Measurements from ENCODE around the gene WWOX.

WWOX gene

DNA sequence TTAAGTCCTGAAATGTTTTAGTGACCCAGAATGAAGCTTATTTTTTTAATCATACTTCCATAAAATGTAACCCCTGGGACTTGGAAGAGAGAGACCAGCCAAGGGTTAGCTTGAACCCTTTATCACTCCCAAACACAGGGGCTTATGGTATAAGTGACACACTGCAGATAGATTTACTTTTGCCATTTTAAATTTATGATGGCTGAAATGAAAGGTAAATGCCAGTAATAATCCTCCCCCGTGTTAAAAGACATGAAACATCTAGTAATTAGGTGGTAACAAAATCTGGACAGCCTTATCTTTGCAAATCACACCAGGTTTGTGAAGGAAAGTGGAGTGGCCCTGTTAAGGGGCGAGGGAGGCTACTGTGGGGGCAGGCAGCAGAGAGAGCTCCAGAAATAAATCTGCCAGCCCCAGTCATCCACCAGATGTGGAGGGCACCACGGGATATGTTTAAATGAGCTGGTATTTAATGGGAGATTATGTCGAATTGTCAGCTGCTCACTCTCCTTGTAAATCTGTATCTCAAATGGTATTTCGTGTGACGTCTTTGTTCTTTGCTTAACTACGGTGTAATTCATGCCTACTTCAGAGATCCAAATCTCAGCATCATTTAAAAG is 326.5 kb downstream of the WWOX start:
- ChIA-PET CTCF (no interaction called here), POLR2A (no interaction called here)
- DNase-seq (ENCODE audit: low read depth, low spot score): no peak
- TF ChIP-seq, protein P1, sequence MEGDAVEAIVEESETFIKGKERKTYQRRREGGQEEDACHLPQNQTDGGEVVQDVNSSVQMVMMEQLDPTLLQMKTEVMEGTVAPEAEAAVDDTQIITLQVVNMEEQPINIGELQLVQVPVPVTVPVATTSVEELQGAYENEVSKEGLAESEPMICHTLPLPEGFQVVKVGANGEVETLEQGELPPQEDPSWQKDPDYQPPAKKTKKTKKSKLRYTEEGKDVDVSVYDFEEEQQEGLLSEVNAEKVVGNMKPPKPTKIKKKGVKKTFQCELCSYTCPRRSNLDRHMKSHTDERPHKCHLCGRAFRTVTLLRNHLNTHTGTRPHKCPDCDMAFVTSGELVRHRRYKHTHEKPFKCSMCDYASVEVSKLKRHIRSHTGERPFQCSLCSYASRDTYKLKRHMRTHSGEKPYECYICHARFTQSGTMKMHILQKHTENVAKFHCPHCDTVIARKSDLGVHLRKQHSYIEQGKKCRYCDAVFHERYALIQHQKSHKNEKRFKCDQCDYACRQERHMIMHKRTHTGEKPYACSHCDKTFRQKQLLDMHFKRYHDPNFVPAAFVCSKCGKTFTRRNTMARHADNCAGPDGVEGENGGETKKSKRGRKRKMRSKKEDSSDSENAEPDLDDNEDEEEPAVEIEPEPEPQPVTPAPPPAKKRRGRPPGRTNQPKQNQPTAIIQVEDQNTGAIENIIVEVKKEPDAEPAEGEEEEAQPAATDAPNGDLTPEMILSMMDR (IDR thresholded peaks at IDR 0.05; ENCODE audit: insufficient read depth, low read length, missing control alignments): no peak
- H3K4me3 ChIP-seq (ENCODE audit: low read depth, low read length): no peak overlapping the region

DNA sequence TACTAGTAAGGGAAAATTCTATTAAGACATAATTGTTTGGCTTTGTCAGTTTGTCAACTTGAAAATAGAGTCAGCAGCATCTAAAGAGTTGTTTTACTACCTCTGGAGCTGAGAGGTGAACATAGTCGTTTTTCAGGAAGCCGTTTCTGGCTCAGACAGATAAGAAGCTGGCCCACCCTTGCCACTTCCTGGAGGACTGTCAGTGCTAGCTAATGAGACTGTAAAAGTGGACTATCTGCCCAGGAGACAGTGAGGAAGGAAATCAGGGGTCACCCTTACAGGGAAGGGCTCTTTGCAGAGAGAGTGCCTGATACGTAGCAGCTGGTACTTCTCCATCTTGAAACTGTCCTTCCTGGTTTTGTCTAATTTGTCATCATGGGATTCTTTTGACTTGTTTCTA is 328.7 kb downstream of the WWOX start:
- TF ChIP-seq, protein P1 (IDR thresholded peaks at IDR 0.05; ENCODE audit: insufficient read depth, low read length, missing control alignments): no peak
- ChIA-PET CTCF (no interaction called here), POLR2A (no interaction called here)
- no peak overlapping the region for H3K4me3 ChIP-seq (ENCODE audit: low read depth, low read length)
- DNase-seq (ENCODE audit: low read depth, low spot score): no peak

- H3K4me3 ChIP-seq (ENCODE audit: low read depth, low read length): no peak overlapping the region
- DNase-seq (ENCODE audit: low read depth, low spot score): no peak
- TF ChIP-seq, protein P1 (IDR thresholded peaks at IDR 0.05; ENCODE audit: insufficient read depth, low read length, missing control alignments): no peak
- ChIA-PET CTCF (no interaction called here), POLR2A (no interaction called here)
These were observed 330.8 kb downstream of the WWOX start for GRCh38 chr16:78430281-78430680.

- ChIA-PET CTCF (no interaction called here), POLR2A (no interaction called here)
- TF ChIP-seq, protein P1 (IDR thresholded peaks at IDR 0.05; ENCODE audit: insufficient read depth, low read length, missing control alignments): no peak
- no peak overlapping the region for H3K4me3 ChIP-seq (ENCODE audit: low read depth, low read length)
- DNase-seq (ENCODE audit: low read depth, low spot score): no peak
These were observed 331.7 kb downstream of the WWOX start for GRCh38 chr16:78431004-78431670.

GRCh38 chr16:78431701-78432100 is 332.2 kb downstream of the WWOX start:
- TF ChIP-seq, protein P1 (IDR thresholded peaks at IDR 0.05; ENCODE audit: insufficient read depth, low read length, missing control alignments): no peak
- no peak overlapping the region for H3K4me3 ChIP-seq (ENCODE audit: low read depth, low read length)
- POLR2A ChIA-PET: no interaction called here
- no peak for DNase-seq (ENCODE audit: low read depth, low spot score)
- CTCF ChIA-PET: no interaction called here

DNA sequence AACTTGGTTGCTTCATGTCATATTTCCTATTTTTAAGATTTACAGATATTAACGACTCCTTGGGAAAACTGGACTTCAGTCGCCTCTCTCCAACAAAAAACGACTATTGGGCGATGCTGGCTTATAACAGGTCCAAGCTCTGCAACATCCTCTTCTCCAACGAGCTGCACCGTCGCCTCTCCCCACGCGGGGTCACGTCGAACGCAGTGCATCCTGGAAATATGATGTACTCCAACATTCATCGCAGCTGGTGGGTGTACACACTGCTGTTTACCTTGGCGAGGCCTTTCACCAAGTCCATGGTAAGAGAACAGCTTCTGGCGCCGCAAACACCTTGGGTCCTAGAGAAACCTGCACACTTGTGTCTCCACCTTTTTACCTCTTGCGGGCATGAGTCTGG is 333.0 kb downstream of the WWOX start:
- no peak overlapping the region for H3K4me3 ChIP-seq (ENCODE audit: low read depth, low read length)
- CTCF ChIA-PET: no interaction called here
- TF ChIP-seq, protein P1 (IDR thresholded peaks at IDR 0.05; ENCODE audit: insufficient read depth, low read length, missing control alignments): no peak
- no peak for DNase-seq (ENCODE audit: low read depth, low spot score)
- POLR2A ChIA-PET: no interaction called here

Measured in AG04449 (cell line).